SK-N-SH (cell line): ENCODE measurements around the gene MARCHF10. TPM values are rescaled to one million over a fixed set of nuclear protein-coding genes. Genes with fewer than 3 reads are reported as not detected.

Source experiments
- CTCF ChIA-PET: fragments of 300-600, 350-600 bp; formaldehyde crosslinking; extraction: SDS; loops from one replicate; lab custom pipeline; 2021; lab: Yijun Ruan, JAX
- POLR2A ChIA-PET: fragments of 350-600 bp; sonication (Branson Sonifier 250); formaldehyde crosslinking; extraction: SDS; loops from one replicate; lab custom pipeline; 2020; ENCODE audit warnings: antibody characterized with exemption, inconsistent platforms; lab: Yijun Ruan, JAX
- DNase-seq: peaks from one replicate; pipeline ENCODE4 v3.0.0; 2012
- H2AFZ ChIP-seq: fragments of 200-600 bp; sonication (generic); 2 replicates; pipeline ENCODE4 v1.8.1; 2016; ENCODE audit warnings: antibody characterized with exemption, mild to moderate bottlenecking, low read depth
- H3F3A ChIP-seq: fragments of 200-600 bp; sonication (generic); replicated peaks from 2 replicates; pipeline ENCODE3; 2016; ENCODE audit warnings: antibody characterized with exemption, mild to moderate bottlenecking; ENCODE audit not compliant: insufficient read depth
- H3K27ac ChIP-seq, 2 experiments: fragments of 200-500 bp in 1 of 2; fragments of 200-600 bp in 1 of 2; sonication (Bioruptor generic) in 1 of 2; sonication (generic), shearing (Covaris generic) in 1 of 2; 2 replicates each; pipeline versions ENCODE4 v1.5.1 to v1.6.1; 2014 to 2016; ENCODE audit warnings: low read depth in 2 of 2, inconsistent platforms in 1 of 2, low read length in 1 of 2, mild to moderate bottlenecking in 1 of 2, mixed read lengths in 1 of 2
- H3K27me3 ChIP-seq: fragments of 200-600 bp; sonication (generic), shearing (Covaris generic); 2 replicates; pipeline ENCODE4 v1.6.1; 2016; ENCODE audit warnings: mixed run types; ENCODE audit not compliant: insufficient read depth
- H3K36me3 ChIP-seq, 2 experiments: fragments of 200-500 bp in 1 of 2; fragments of 200-600 bp in 1 of 2; sonication (Bioruptor generic) in 1 of 2; sonication (generic) in 1 of 2; replicated peaks in 1 of 2; 2 replicates each; pipeline versions ENCODE3 to v1.5.1; 2014 to 2016; ENCODE audit warnings: low read length in 1 of 2, mild to moderate bottlenecking in 1 of 2; ENCODE audit not compliant: insufficient read depth in 2 of 2, control insufficient read depth in 1 of 2
- H3K4me1 ChIP-seq, 2 experiments: fragments of 200-500 bp in 1 of 2; fragments of 200-600 bp in 1 of 2; sonication (Bioruptor generic) in 1 of 2; sonication (generic), shearing (Covaris generic) in 1 of 2; 2 replicates each; pipeline versions ENCODE4 v1.5.1 to v1.6.1; 2014 to 2016; ENCODE audit warnings: low read depth in 1 of 2, low read length in 1 of 2, mixed run types in 1 of 2; ENCODE audit not compliant: insufficient read depth in 2 of 2, control insufficient read depth in 1 of 2
- H3K4me2 ChIP-seq: fragments of 200-600 bp; sonication (generic), shearing (Covaris generic); 2 replicates; pipeline ENCODE4 v1.6.1; 2017; ENCODE audit warnings: mixed run types
- H3K4me3 ChIP-seq, 2 experiments: fragments of 200-500 bp in 1 of 2; fragments of 200-600 bp in 1 of 2; sonication (Bioruptor generic) in 1 of 2; sonication (generic), shearing (Covaris generic) in 1 of 2; 2 replicates each; pipeline versions ENCODE4 v1.5.1 to v1.8.1; 2014 to 2016; ENCODE audit warnings: low read depth in 2 of 2, inconsistent platforms in 1 of 2, low read length in 1 of 2, mild to moderate bottlenecking in 1 of 2, mixed read lengths in 1 of 2, moderate library complexity in 1 of 2
- H3K79me2 ChIP-seq: fragments of 200-600 bp; sonication (generic); 2 replicates; pipeline ENCODE4 v1.8.1; 2017; ENCODE audit warnings: mild to moderate bottlenecking; ENCODE audit not compliant: insufficient read depth
- H3K9ac ChIP-seq: fragments of 200-600 bp; sonication (generic); 2 replicates; pipeline ENCODE4 v1.6.1; 2017; ENCODE audit warnings: mixed run types
- H3K9me2 ChIP-seq: fragments of 200-600 bp; sonication (generic); 2 replicates; pipeline ENCODE4 v1.6.1; 2017; ENCODE audit warnings: mixed run types
- H3K9me3 ChIP-seq: fragments of 200-600 bp; sonication (generic); 2 replicates; pipeline ENCODE4 v1.6.1; 2017; ENCODE audit warnings: mixed run types, mild to moderate bottlenecking, moderate library complexity
- H4K20me1 ChIP-seq: fragments of 200-600 bp; sonication (generic); 2 replicates; pipeline ENCODE4 v1.6.1; 2017; ENCODE audit warnings: mild to moderate bottlenecking, mixed run types; ENCODE audit not compliant: insufficient read depth
- CHD2 ChIP-seq: fragments of 150-350 bp; IDR thresholded peaks from 2 replicates; pipeline ENCODE4 v1.6.1; 2018; ENCODE audit warnings: low read length; ENCODE audit not compliant: partially characterized antibody
- ELF1 ChIP-seq: IDR thresholded peaks from 2 replicates; pipeline ENCODE4 v1.4.0; 2012
- EP300 ChIP-seq, 2 experiments: IDR thresholded peaks; 2 replicates each; pipeline versions ENCODE4 v1.4.0 to v1.6.1; 2012; ENCODE audit warnings: borderline replicate concordance in 1 of 2, low read depth in 1 of 2, low read length in 1 of 2
- EZH2phosphoT487 ChIP-seq: fragments of 200-600 bp; sonication (generic); IDR thresholded peaks from 2 replicates; pipeline ENCODE4 v1.6.1; 2017; ENCODE audit warnings: low read depth, mixed run types, mild to moderate bottlenecking, antibody characterized with exemption, moderate library complexity, borderline replicate concordance
- FOSL2 ChIP-seq: IDR thresholded peaks from 2 replicates; pipeline ENCODE4 v1.4.0; 2012; ENCODE audit warnings: low read depth, mild to moderate bottlenecking, moderate library complexity, borderline replicate concordance
- FOXM1 ChIP-seq: IDR thresholded peaks from 2 replicates; pipeline ENCODE4 v1.4.0; 2012; ENCODE audit warnings: low read depth, mild to moderate bottlenecking
- GABPA ChIP-seq: IDR thresholded peaks from 2 replicates; pipeline ENCODE4 v1.4.0; 2012; ENCODE audit warnings: low read depth, mild to moderate bottlenecking
- IRF3 ChIP-seq: fragments of 150-350 bp; IDR thresholded peaks from 2 replicates; pipeline ENCODE4 v1.6.1; 2016; ENCODE audit warnings: mild to moderate bottlenecking, low read depth, low read length
- MEF2A ChIP-seq: IDR thresholded peaks from 2 replicates; pipeline ENCODE4 v1.4.0; 2012; ENCODE audit warnings: low read depth, borderline replicate concordance
- RCOR1 ChIP-seq: fragments of 150-350 bp; IDR thresholded peaks from 2 replicates; pipeline ENCODE4 v1.6.1; 2017; ENCODE audit warnings: antibody characterized with exemption, low read length
- REST ChIP-seq: IDR thresholded peaks from 2 replicates; pipeline ENCODE4 v1.6.1; 2012; ENCODE audit warnings: mild to moderate bottlenecking, low read depth, low read length, moderate library complexity
- RFX5 ChIP-seq: IDR thresholded peaks from 2 replicates; pipeline ENCODE4 v1.6.1; 2012; ENCODE audit warnings: mild to moderate bottlenecking, improper control_type of control experiment, low read length
- SIN3A ChIP-seq: IDR thresholded peaks from 2 replicates; pipeline ENCODE4 v1.6.1; 2012; ENCODE audit warnings: low read depth, mild to moderate bottlenecking, low read length, moderate library complexity, borderline replicate concordance
- SMC3 ChIP-seq: IDR thresholded peaks from 2 replicates; pipeline ENCODE4 v1.6.1; 2012; ENCODE audit warnings: low read depth, low read length, improper control_type of control experiment
- USF1 ChIP-seq: IDR thresholded peaks from 2 replicates; pipeline ENCODE4 v1.4.0; 2012; ENCODE audit warnings: low read depth, borderline replicate concordance
- WGBS: methylation state at CpG from one replicate; pipeline ENCODE4 v1.1.6; 2017; ENCODE audit warnings: low lambda C conversion rate; 5-methylcytosine and 5-hydroxymethylcytosine counted together
- polyA plus RNA-seq, 3 experiments: library from polyadenylated mRNA; depleted of rRNA; stranded (reverse); fragments of >200 nt; gene quantifications; 2 replicates each; pipeline ENCODE4 v1.2.3, GENCODE V29; 2012

MARCHF10 gene
- polyA plus RNA-seq, 1 of the 3 experiments (the other 2 are of a cell fraction), result 0.16 TPM

- H2AFZ ChIP-seq, result no peak overlapping the region
- TF ChIP-seq EP300 (IDR thresholded peaks at IDR 0.05; ENCODE audit: borderline replicate concordance in 1 of 2, low read depth in 1 of 2, low read length in 1 of 2), result no peak
- TF ChIP-seq RFX5, result no peak
- TF ChIP-seq FOXM1, result no peak
- no peak for TF ChIP-seq USF1
- no peak for TF ChIP-seq REST
- TF ChIP-seq MEF2A, result no peak
- no peak for TF ChIP-seq ELF1
- no peak for TF ChIP-seq FOSL2
- TF ChIP-seq GABPA, result no peak
- no peak for TF ChIP-seq EZH2phosphoT487
- no peak for TF ChIP-seq IRF3
- TF ChIP-seq RCOR1, result no peak
- no peak for TF ChIP-seq SIN3A
- no peak for TF ChIP-seq CHD2
- no peak for TF ChIP-seq SMC3
These were observed 61.2 kb downstream of the MARCHF10 start for GRCh38 chr17:62746941-62747340.

More at GRCh38 chr17:62746941-62747340, 61.2 kb downstream of the MARCHF10 start:
- H4K20me1 ChIP-seq, result no peaks in the 10 kb centered on the region
- no peaks in the 10 kb centered on the region for H3K9me2 ChIP-seq
- no peaks in the 10 kb centered on the region for H3K79me2 ChIP-seq
- CTCF ChIA-PET, result interaction anchor here (1.6 to 1.9 kb wide), 2 partner anchors 8 to 25 kb away, joined by 3 to 8 read pairs; no protein-coding TSS in a partner anchor
- H3K36me3 ChIP-seq, result no peaks in the 10 kb centered on the region
- no peaks in the 10 kb centered on the region for H3K9me3 ChIP-seq
- POLR2A ChIA-PET, result no interaction called here
- H3K27ac ChIP-seq, result no peak overlapping the region
- H3K9ac ChIP-seq, result no peak overlapping the region
- DNase-seq, result no peak
- H3K4me1 ChIP-seq, result peaks cover 0 to 12% of the 10 kb centered on the region in 2 experiments; a peak in 1 of 4 replicates
- WGBS, result 81% methylated on average over 8 of the region's 8 CpGs
- H3F3A ChIP-seq, result no peaks in the 10 kb centered on the region
- H3K4me2 ChIP-seq, result no peak overlapping the region
- no peak overlapping the region for H3K4me3 ChIP-seq
- no peaks in the 10 kb centered on the region for H3K27me3 ChIP-seq
